Retina (tissue), 1 donor: Measurements from ENCODE around the gene TSPO2.

Experiments
- DNase-seq: peaks from one replicate; pipeline ENCODE4 v3.0.0-alpha.2; 2016

TSPO2 gene

GRCh38 chr6:41077536-41077935 lies 35.3 kb downstream of the TSPO2 start:
- DNase-seq = no peak

- DNase-seq = no peak
Observed at GRCh38 chr6:41078101-41078500, 35.8 kb downstream of the TSPO2 start.

GRCh38 chr6:41079080-41079479 lies 36.8 kb downstream of the TSPO2 start:
- no peak for DNase-seq

- DNase-seq = no peak
Observed at GRCh38 chr6:41080621-41081020, 38.4 kb downstream of the TSPO2 start.

- no peak for DNase-seq
Observed at GRCh38 chr6:41083072-41083471, 40.8 kb downstream of the TSPO2 start.

GRCh38 chr6:41085182-41085581 lies 42.9 kb downstream of the TSPO2 start:
- DNase-seq = no peak

- no peak for DNase-seq
Observed at GRCh38 chr6:41088451-41088850, 46.2 kb downstream of the TSPO2 start.

GRCh38 chr6:41090841-41091761 lies 48.8 kb downstream of the TSPO2 start:
- DNase-seq = no peak

GRCh38 chr6:41092421-41093140 lies 50.3 kb downstream of the TSPO2 start:
- DNase-seq = no peak

GRCh38 chr6:41093729-41094128 lies 51.5 kb downstream of the TSPO2 start:
- no peak for DNase-seq
